Activated CD4-positive, alpha-beta memory T cell treated with anti-CD3 and anti-CD28 coated beads for 36 hours (primary cell): ENCODE measurements around the gene GLIS1. TPM values are rescaled to one million over a fixed set of nuclear protein-coding genes. Genes with fewer than 3 reads are reported as not detected.

ENCODE experiments used
- CTCF ChIA-PET: fragments of 350-600 bp; sonication (Branson Sonifier 250); formaldehyde crosslinking; loops from one replicate; lab custom pipeline; 2021; ENCODE audit warnings: antibody characterized with exemption, inconsistent platforms; lab: Charles Lee
- POLR2A ChIA-PET: fragments of 350-600 bp; sonication (Branson Sonifier 250); formaldehyde crosslinking; loops from one replicate; lab custom pipeline; 2021; ENCODE audit warnings: antibody characterized with exemption; lab: Charles Lee
- DNase-seq: peaks from one replicate; pipeline ENCODE4 v3.0.0-alpha.2; 2020
- H3K27ac Mint-ChIP-seq: one replicate; pipeline ENCODE4 v1.8.0; 2021; ENCODE audit warnings: mixed read lengths
- H3K27me3 Mint-ChIP-seq: one replicate; pipeline ENCODE4 v1.8.0; 2021; ENCODE audit warnings: mixed read lengths
- H3K36me3 Mint-ChIP-seq: one replicate; pipeline ENCODE4 v1.8.0; 2021; ENCODE audit warnings: mixed read lengths
- H3K4me1 Mint-ChIP-seq: one replicate; pipeline ENCODE4 v1.8.0; 2021; ENCODE audit warnings: low read depth, mixed read lengths
- H3K4me3 Mint-ChIP-seq: one replicate; pipeline ENCODE4 v1.8.0; 2021; ENCODE audit warnings: mild to moderate bottlenecking, mixed read lengths
- H3K9me3 Mint-ChIP-seq: one replicate; pipeline ENCODE4 v1.8.0; 2021; ENCODE audit warnings: mixed read lengths
- intact Hi-C: fragments of 100-400 bp; cut with micrococcal nuclease; formaldehyde crosslinking; loops from one replicate; pipeline ENCODE4 v1.15.1; 2023
- total RNA-seq, 2 experiments: library from RNA; stranded (reverse); gene quantifications; one replicate each; pipeline ENCODE4 v1.2.3, GENCODE V29; 2021

GLIS1 gene
- total RNA-seq, 2 experiments from 2014 or later, result not detected

- intact Hi-C loops, result no loop called here
- Mint-ChIP-seq H3K27me3 (peaks cover 37% of the 10 kb centered on the region), H3K4me1 (peaks cover 2% of the 10 kb centered on the region), H3K36me3 (no peaks in the 10 kb centered on the region), H3K9me3 (no peaks in the 10 kb centered on the region), H3K4me3 (no peak overlapping the region), H3K27ac (no peak overlapping the region)
- CTCF ChIA-PET, result no interaction called here
- POLR2A ChIA-PET, result no interaction called here
- DNase-seq, result no peak
These were observed 3.7 kb downstream of the GLIS1 start for GRCh38 chr1:53735261-53735660.

GRCh38 chr1:53734650-53735211, 4.2 kb downstream of the GLIS1 start:
- Mint-ChIP-seq H3K36me3 (no peaks in the 10 kb centered on the region), H3K4me1 (peaks cover 2% of the 10 kb centered on the region), H3K27ac (no peak overlapping the region), H3K27me3 (peaks cover 32% of the 10 kb centered on the region), H3K9me3 (no peaks in the 10 kb centered on the region), H3K4me3 (no peak overlapping the region)
- ChIA-PET CTCF (no interaction called here), POLR2A (no interaction called here)
- DNase-seq, result no peak
- intact Hi-C loops, result no loop called here

GRCh38 chr1:53733975-53734649, 4.9 kb downstream of the GLIS1 start:
- Mint-ChIP-seq H3K4me3 (no peak overlapping the region), H3K27ac (no peak overlapping the region), H3K9me3 (no peaks in the 10 kb centered on the region), H3K36me3 (no peaks in the 10 kb centered on the region), H3K4me1 (peaks cover 2% of the 10 kb centered on the region), H3K27me3 (peaks cover 28% of the 10 kb centered on the region)
- ChIA-PET POLR2A (no interaction called here), CTCF (no interaction called here)
- no peak for DNase-seq
- intact Hi-C loops, result no loop called here

- DNase-seq, result no peak
- CTCF ChIA-PET, result no interaction called here
- H3K9me3 Mint-ChIP-seq, result no peaks in the 10 kb centered on the region
- no peaks in the 10 kb centered on the region for H3K36me3 Mint-ChIP-seq
- no peak overlapping the region for H3K4me3 Mint-ChIP-seq
- intact Hi-C loops, result no loop called here
- POLR2A ChIA-PET, result no interaction called here
- peaks cover 2% of the 10 kb centered on the region for H3K4me1 Mint-ChIP-seq
- H3K27me3 Mint-ChIP-seq, result peaks cover 28% of the 10 kb centered on the region
- no peak overlapping the region for H3K27ac Mint-ChIP-seq
These were observed 5.5 kb downstream of the GLIS1 start for GRCh38 chr1:53733447-53733931.

- Mint-ChIP-seq H3K9me3 (no peaks in the 10 kb centered on the region), H3K27me3 (peaks cover 28% of the 10 kb centered on the region), H3K4me1 (no peaks in the 10 kb centered on the region), H3K36me3 (no peaks in the 10 kb centered on the region), H3K27ac (no peak overlapping the region), H3K4me3 (no peak overlapping the region)
- ChIA-PET POLR2A (no interaction called here), CTCF (no interaction called here)
- no peak for DNase-seq
- intact Hi-C loops, result no loop called here
These were observed 6.0 kb downstream of the GLIS1 start for GRCh38 chr1:53732912-53733317.

- no peaks in the 10 kb centered on the region for H3K9me3 Mint-ChIP-seq
- no peak overlapping the region for H3K27ac Mint-ChIP-seq
- no peak for DNase-seq
- H3K36me3 Mint-ChIP-seq, result no peaks in the 10 kb centered on the region
- CTCF ChIA-PET, result no interaction called here
- intact Hi-C loops, result no loop called here
- peaks cover 28% of the 10 kb centered on the region for H3K27me3 Mint-ChIP-seq
- POLR2A ChIA-PET, result no interaction called here
- H3K4me1 Mint-ChIP-seq, result no peaks in the 10 kb centered on the region
- no peak overlapping the region for H3K4me3 Mint-ChIP-seq
These were observed 6.6 kb downstream of the GLIS1 start for GRCh38 chr1:53732409-53732808.

- no peak for DNase-seq
- intact Hi-C loops, result no loop called here
- H3K9me3 Mint-ChIP-seq, result no peaks in the 10 kb centered on the region
- ChIA-PET CTCF (no interaction called here), POLR2A (no interaction called here)
- no peaks in the 10 kb centered on the region for H3K36me3 Mint-ChIP-seq
- no peak overlapping the region for H3K27ac Mint-ChIP-seq
- no peak overlapping the region for H3K4me3 Mint-ChIP-seq
- H3K4me1 Mint-ChIP-seq, result no peaks in the 10 kb centered on the region
- H3K27me3 Mint-ChIP-seq, result peaks cover 26% of the 10 kb centered on the region
These were observed 7.1 kb downstream of the GLIS1 start for GRCh38 chr1:53731779-53732305.

- ChIA-PET POLR2A (no interaction called here), CTCF (no interaction called here)
- Mint-ChIP-seq H3K4me1 (no peaks in the 10 kb centered on the region), H3K4me3 (no peak overlapping the region), H3K36me3 (no peaks in the 10 kb centered on the region), H3K27ac (no peak overlapping the region), H3K27me3 (peaks cover 22% of the 10 kb centered on the region), H3K9me3 (no peaks in the 10 kb centered on the region)
- DNase-seq, result no peak
- intact Hi-C loops, result no loop called here
These were observed 7.8 kb downstream of the GLIS1 start for GRCh38 chr1:53731043-53731600.

GRCh38 chr1:53730224-53730865, 8.6 kb downstream of the GLIS1 start:
- H3K4me1 Mint-ChIP-seq, result no peaks in the 10 kb centered on the region
- no peaks in the 10 kb centered on the region for H3K36me3 Mint-ChIP-seq
- H3K9me3 Mint-ChIP-seq, result no peaks in the 10 kb centered on the region
- intact Hi-C loops, result no loop called here
- CTCF ChIA-PET, result no interaction called here
- no peak overlapping the region for H3K4me3 Mint-ChIP-seq
- POLR2A ChIA-PET, result no interaction called here
- DNase-seq, result no peak
- H3K27me3 Mint-ChIP-seq, result peaks cover 15% of the 10 kb centered on the region
- H3K27ac Mint-ChIP-seq, result no peak overlapping the region

GRCh38 chr1:53729456-53730223, 9.3 kb downstream of the GLIS1 start:
- intact Hi-C loops, result loop anchor here (1.0 kb wide), 1 partner anchor 15 kb away; no protein-coding TSS in a partner anchor
- ChIA-PET CTCF (no interaction called here), POLR2A (no interaction called here)
- Mint-ChIP-seq H3K27ac (no peak overlapping the region), H3K27me3 (peaks cover 9% of the 10 kb centered on the region), H3K36me3 (no peaks in the 10 kb centered on the region), H3K9me3 (no peaks in the 10 kb centered on the region), H3K4me1 (no peaks in the 10 kb centered on the region), H3K4me3 (no peak overlapping the region)
- no peak for DNase-seq

- no peak overlapping the region for H3K4me3 Mint-ChIP-seq
- CTCF ChIA-PET, result interaction anchor here (0.5 kb wide), 1 partner anchor 84 kb away, joined by 3 read pairs; no protein-coding TSS in a partner anchor
- H3K27ac Mint-ChIP-seq, result no peak overlapping the region
- intact Hi-C loops, result loop anchor here (1.0 kb wide), 1 partner anchor 15 kb away; no protein-coding TSS in a partner anchor
- no peaks in the 10 kb centered on the region for H3K9me3 Mint-ChIP-seq
- peaks cover 6% of the 10 kb centered on the region for H3K27me3 Mint-ChIP-seq
- H3K36me3 Mint-ChIP-seq, result no peaks in the 10 kb centered on the region
- no peaks in the 10 kb centered on the region for H3K4me1 Mint-ChIP-seq
- no peak for DNase-seq
- POLR2A ChIA-PET, result no interaction called here
These were observed 10.1 kb downstream of the GLIS1 start for GRCh38 chr1:53728702-53729455.
